Activated CD4-positive, CD25-positive, alpha-beta regulatory T cell treated with anti-CD3 and anti-CD28 coated beads, Interleukin-2, amount 50 U/mL, for 24 hours (primary cell): ENCODE measurements around the gene CORO1C.

Source experiments
- ATAC-seq, 2 donors: fragments of 150-1000 bp; cut with Tn5 transposase; one replicate each; pipeline ENCODE4 v1.10.0; 2021; ENCODE audit warnings: mild to moderate bottlenecking in 1 of 2, moderate library complexity in 1 of 2

The CORO1C gene

GRCh38 chr12:108597559-108598471 is 133.5 kb downstream of the CORO1C start, which contains the start of gene TMEM119:
TSS of gene TMEM119 (minus strand) at chr12:108598084. CDS start at chr12:108592383, 5,701 bp downstream.
- ATAC-seq, result no peak

- no peak for ATAC-seq
These were observed 134.3 kb downstream of the CORO1C start for GRCh38 chr12:108596854-108597558.

- no peak for ATAC-seq
These were observed 135.3 kb downstream of the CORO1C start for GRCh38 chr12:108595711-108596647.
